Naive thymus-derived CD4-positive, alpha-beta T cell (primary cell): ENCODE data around the gene CRTC3. TPM values are rescaled to one million over a fixed set of nuclear protein-coding genes. Genes with fewer than 3 reads are reported as not detected.
"Not testable (repeated sequence)": the region's sequence is repeated elsewhere in the genome, so short reads cannot be mapped to it uniquely, and the experiment has no call there.

Source experiments
- ATAC-seq: fragments of 150-1000 bp; cut with Tn5 transposase; 2 replicates; pipeline ENCODE4 v1.10.0; 2021; ENCODE audit warnings: mild to moderate bottlenecking, moderate library complexity
- CTCF ChIA-PET: fragments of 350-600 bp; sonication (Branson Sonifier 250); formaldehyde crosslinking; loops from one replicate; lab custom pipeline; 2021; ENCODE audit warnings: antibody characterized with exemption; lab: Charles Lee
- POLR2A ChIA-PET: fragments of 350-600 bp; sonication (Branson Sonifier 250); formaldehyde crosslinking; loops from one replicate; lab custom pipeline; 2021; ENCODE audit warnings: antibody characterized with exemption, inconsistent platforms; lab: Charles Lee
- DNase-seq, 9 donors: peaks; one replicate each; pipeline versions ENCODE4 v3.0.0 to v3.0.0-alpha.2; 2020 to 2022; ENCODE audit warnings: mixed read lengths in 1 of 9
- H3K27ac ChIP-seq: one replicate; pipeline ENCODE4 v1.7.0; 2013; ENCODE audit warnings: mild to moderate bottlenecking, low read depth, low read length, moderate library complexity
- H3K27me3 ChIP-seq, 2 donors: one replicate each; pipeline ENCODE4 v1.7.0; 2013; ENCODE audit warnings: low read length in 2 of 2, mild to moderate bottlenecking in 2 of 2, moderate library complexity in 2 of 2; ENCODE audit not compliant: control insufficient read depth in 2 of 2, insufficient read depth in 2 of 2
- H3K36me3 ChIP-seq, 3 experiments: 1 replicate in 2 of 3; 2 replicates in 1 of 3; pipeline ENCODE4 v1.7.0; 2013; ENCODE audit warnings: low read length in 3 of 3, mild to moderate bottlenecking in 3 of 3, moderate library complexity in 1 of 3; ENCODE audit not compliant: insufficient read depth in 3 of 3, control insufficient read depth in 2 of 3
- H3K4me1 ChIP-seq, 2 donors: one replicate each; pipeline ENCODE4 v1.7.0; 2013; ENCODE audit warnings: low read length in 2 of 2, mild to moderate bottlenecking in 2 of 2, moderate library complexity in 1 of 2; ENCODE audit not compliant: control insufficient read depth in 2 of 2, insufficient read depth in 2 of 2
- H3K4me3 ChIP-seq: 2 replicates; pipeline ENCODE4 v1.7.0; 2013; ENCODE audit warnings: mild to moderate bottlenecking, low read length
- H3K9me3 ChIP-seq, 3 experiments: 1 replicate in 2 of 3; 2 replicates in 1 of 3; pipeline ENCODE4 v1.7.0; 2013; ENCODE audit warnings: low read length in 3 of 3; ENCODE audit not compliant: control insufficient read depth in 2 of 3
- H3K27ac Mint-ChIP-seq, 9 donors: one replicate each; pipeline ENCODE4 v1.8.0; 2020 to 2022; ENCODE audit warnings: mixed read lengths in 9 of 9, mild to moderate bottlenecking in 8 of 9, moderate library complexity in 5 of 9, inconsistent platforms in 2 of 9
- H3K27me3 Mint-ChIP-seq, 5 donors: one replicate each; pipeline ENCODE4 v1.8.0; 2021 to 2022; ENCODE audit warnings: mixed read lengths in 5 of 5, mild to moderate bottlenecking in 1 of 5
- H3K36me3 Mint-ChIP-seq, 5 donors: one replicate each; pipeline ENCODE4 v1.8.0; 2020 to 2022; ENCODE audit warnings: mixed read lengths in 5 of 5, mild to moderate bottlenecking in 3 of 5, inconsistent platforms in 1 of 5
- H3K4me1 Mint-ChIP-seq, 7 donors: one replicate each; pipeline ENCODE4 v1.8.0; 2020 to 2022; ENCODE audit warnings: mixed read lengths in 7 of 7, mild to moderate bottlenecking in 3 of 7, inconsistent platforms in 1 of 7
- H3K4me3 Mint-ChIP-seq, 10 donors: one replicate each; pipeline ENCODE4 v1.8.0; 2020 to 2022; ENCODE audit warnings: mild to moderate bottlenecking in 10 of 10, mixed read lengths in 10 of 10, moderate library complexity in 6 of 10, inconsistent platforms in 2 of 10
- H3K9me3 Mint-ChIP-seq, 11 donors: one replicate each; pipeline ENCODE4 v1.8.0; 2020 to 2022; ENCODE audit warnings: mixed read lengths in 11 of 11, mild to moderate bottlenecking in 4 of 11, inconsistent platforms in 1 of 11, moderate library complexity in 1 of 11
- intact Hi-C, 2 donors: fragments of 100-400 bp; cut with micrococcal nuclease; formaldehyde crosslinking; loops; one replicate each; pipeline ENCODE4 v1.15.1; 2023
- polyA plus RNA-seq, 2 donors: library from polyadenylated mRNA; unstranded; fragments of 300-500 nt; fragmentation: Illumina TruSeq; gene quantifications; one replicate each; pipeline ENCODE4 v1.2.3, GENCODE V29; 2021
- total RNA-seq, 6 experiments: library from RNA in 5 of 6; stranded (reverse) in 5 of 6; gene quantifications; 1 replicate in 5 of 6; 2 replicates in 1 of 6; pipeline ENCODE4 v1.2.3 and lab custom pipeline; 2021 to 2026

The CRTC3 gene
- total and polyA plus RNA-seq, 7 experiments from 2014 or later = 40.5 to 132 (median 106) TPM

GRCh38 chr15:90683876-90684275 is 154.2 kb downstream of the CRTC3 start:
- CTCF ChIA-PET = no interaction called here
- H3K27me3 ChIP-seq = no peaks in the 10 kb centered on the region
- H3K27me3 Mint-ChIP-seq = no peaks in the 10 kb centered on the region
- peaks cover 27 to 70% (median 49%) of the 10 kb centered on the region in 7 donors for H3K4me1 Mint-ChIP-seq
- H3K4me3 ChIP-seq = no peak overlapping the region
- no peak for DNase-seq
- no peaks in the 10 kb centered on the region for H3K36me3 ChIP-seq
- no peaks in the 10 kb centered on the region for H3K9me3 Mint-ChIP-seq
- peak overlapping the region in 1 of 9 donors; percentile 33 for H3K27ac Mint-ChIP-seq
- H3K9me3 ChIP-seq = no peaks in the 10 kb centered on the region
- POLR2A ChIA-PET = no interaction called here
- H3K36me3 Mint-ChIP-seq = peaks cover 0 to 7% (median 0%) of the 10 kb centered on the region in 5 donors
- H3K4me1 ChIP-seq = peaks cover 10 to 25% of the 10 kb centered on the region in 2 donors
- H3K4me3 Mint-ChIP-seq = no peak overlapping the region
- H3K27ac ChIP-seq = no peak overlapping the region
- intact Hi-C loops = no loop called here
- ATAC-seq = no peak

GRCh38 chr15:90684281-90684680 is 154.6 kb downstream of the CRTC3 start:
- Histone ChIP-seq H3K4me3 (no peak overlapping the region), H3K27me3 (no peaks in the 10 kb centered on the region), H3K4me1 (peaks cover 10 to 21% of the 10 kb centered on the region in 2 donors), H3K36me3 (no peaks in the 10 kb centered on the region), H3K9me3 (no peaks in the 10 kb centered on the region), H3K27ac (no peak overlapping the region)
- H3K36me3 Mint-ChIP-seq = peaks cover 0 to 5% (median 0%) of the 10 kb centered on the region in 5 donors
- ChIA-PET CTCF (no interaction called here), POLR2A (interaction anchor here (1.0 kb wide), 1 partner anchor 248 kb away, joined by 3 read pairs; the partner anchor contains the start of gene HDDC3)
- H3K4me1 Mint-ChIP-seq = peaks cover 25 to 66% (median 45%) of the 10 kb centered on the region in 7 donors
- no peaks in the 10 kb centered on the region for H3K27me3 Mint-ChIP-seq
- H3K4me3 Mint-ChIP-seq = no peak overlapping the region
- H3K9me3 Mint-ChIP-seq = no peaks in the 10 kb centered on the region
- intact Hi-C loops = no loop called here
- peak overlapping the region in 5 of 9 donors; percentile 40 to 87 (median 73) for H3K27ac Mint-ChIP-seq
- DNase-seq (no peak), ATAC-seq (no peak)

GRCh38 chr15:90685591-90686434 is 156.1 kb downstream of the CRTC3 start:
- ChIA-PET CTCF (interaction anchor here (1.3 kb wide), 1 partner anchor 38 kb away, joined by 3 read pairs; no protein-coding TSS in a partner anchor), POLR2A (interaction anchor here (0.6 to 1.9 kb wide), 8 partner anchors 8 to 480 kb away, joined by 3 to 7 read pairs (median 3); partner anchors contain the start of genes BLM and HDDC3)
- peaks cover 0 to 1% (median 0%) of the 10 kb centered on the region in 11 donors for H3K9me3 Mint-ChIP-seq
- no peaks in the 10 kb centered on the region for H3K27me3 Mint-ChIP-seq
- peaks cover 10 to 20% of the 10 kb centered on the region in 2 donors for H3K4me1 ChIP-seq
- DNase-seq = no peak
- H3K4me3 ChIP-seq = no peak overlapping the region
- H3K4me1 Mint-ChIP-seq = peaks cover 25 to 53% (median 36%) of the 10 kb centered on the region in 7 donors
- peak overlapping the region in 9 of 10 donors; percentile 13 to 77 (median 47) for H3K4me3 Mint-ChIP-seq
- H3K27ac ChIP-seq = peak overlapping the region; percentile 24
- no peaks in the 10 kb centered on the region for H3K9me3 ChIP-seq
- H3K36me3 ChIP-seq = no peaks in the 10 kb centered on the region
- H3K27me3 ChIP-seq = no peaks in the 10 kb centered on the region
- intact Hi-C loops = loop anchor here (1.0 to 2.0 kb wide), 5 partner anchors 8 to 123 kb away; partner anchors contain the start of gene BLM (in 2 of the 2)
- ATAC-seq = peak; percentile 54
- peaks cover 0 to 10% (median 0%) of the 10 kb centered on the region in 5 donors for H3K36me3 Mint-ChIP-seq
- H3K27ac Mint-ChIP-seq = peak overlapping the region; percentile 52 to 97 (median 80)

- H3K27ac ChIP-seq = peak overlapping the region; percentile 24
- DNase-seq (peak in 7 of 9 donors; percentile 52 to 83 (median 72)), ATAC-seq (peak; percentile 91)
- CTCF ChIA-PET = interaction anchor here (0.7 kb wide), 1 partner anchor 199 kb away, joined by 3 read pairs; no protein-coding TSS in a partner anchor
- no peaks in the 10 kb centered on the region for H3K27me3 ChIP-seq
- intact Hi-C loops = loop anchor here (1.0 to 2.0 kb wide), 5 partner anchors 8 to 124 kb away; partner anchors contain the start of gene BLM (in 2 of the 2)
- peaks cover 25 to 51% (median 36%) of the 10 kb centered on the region in 7 donors for H3K4me1 Mint-ChIP-seq
- no peaks in the 10 kb centered on the region for H3K27me3 Mint-ChIP-seq
- H3K36me3 ChIP-seq = no peaks in the 10 kb centered on the region
- H3K4me3 ChIP-seq = no peak overlapping the region
- POLR2A ChIA-PET = interaction anchor here (0.8 to 1.9 kb wide), 7 partner anchors 9 to 481 kb away, joined by 3 to 7 read pairs (median 3); partner anchors contain the start of gene BLM
- H3K9me3 Mint-ChIP-seq = peaks cover 0 to 1% (median 0%) of the 10 kb centered on the region in 11 donors
- peaks cover 10 to 20% of the 10 kb centered on the region in 2 donors for H3K4me1 ChIP-seq
- peaks cover 0 to 10% (median 0%) of the 10 kb centered on the region in 5 donors for H3K36me3 Mint-ChIP-seq
- H3K4me3 Mint-ChIP-seq = peak overlapping the region; percentile 16 to 77 (median 46)
- peak overlapping the region; percentile 41 to 97 (median 80) for H3K27ac Mint-ChIP-seq
- no peaks in the 10 kb centered on the region for H3K9me3 ChIP-seq
These were observed 156.9 kb downstream of the CRTC3 start for GRCh38 chr15:90686435-90687218.

- H3K4me1 Mint-ChIP-seq = peaks cover 20 to 64% (median 33%) of the 10 kb centered on the region in 7 donors
- H3K4me1 ChIP-seq = peaks cover 10 to 20% of the 10 kb centered on the region in 2 donors
- H3K27ac ChIP-seq, H3K27ac Mint-ChIP-seq, H3K4me3 ChIP-seq, H3K9me3 Mint-ChIP-seq, H3K4me3 Mint-ChIP-seq, H3K27me3 Mint-ChIP-seq, intact Hi-C loops, H3K9me3 ChIP-seq, H3K36me3 ChIP-seq, H3K27me3 ChIP-seq, ATAC-seq, DNase-seq: not testable (repeated sequence)
- ChIA-PET POLR2A (interaction anchor here (1.6 kb wide), 1 partner anchor 26 kb away, joined by 3 read pairs; no protein-coding TSS in a partner anchor), CTCF (interaction anchor here (0.8 to 1.1 kb wide), 3 partner anchors 40 to 70 kb away, joined by 3 to 4 read pairs (median 3); no protein-coding TSS in a partner anchor)
- H3K36me3 Mint-ChIP-seq = peaks cover 0 to 10% (median 0%) of the 10 kb centered on the region in 5 donors
These were observed 159.7 kb downstream of the CRTC3 start for GRCh38 chr15:90689326-90689961.
